Glutamatergic neuron (in vitro differentiated cells): Measurements from ENCODE around the gene EFNA5. TPM values are rescaled to one million over a fixed set of nuclear protein-coding genes. Genes with fewer than 3 reads are reported as not detected.

Experiments used
- DNase-seq: peaks from one replicate; pipeline ENCODE4 v3.0.0; 2022
- H3K27ac Mint-ChIP-seq: one replicate; pipeline ENCODE4 v1.8.0; 2020; ENCODE audit warnings: mild to moderate bottlenecking, mixed read lengths, inconsistent platforms; ENCODE audit not compliant: unreplicated experiment
- H3K27me3 Mint-ChIP-seq: one replicate; pipeline ENCODE4 v1.8.0; 2020; ENCODE audit warnings: mild to moderate bottlenecking, moderate library complexity, mixed read lengths, inconsistent platforms; ENCODE audit not compliant: unreplicated experiment
- H3K36me3 Mint-ChIP-seq: one replicate; pipeline ENCODE4 v1.8.0; 2020; ENCODE audit warnings: mild to moderate bottlenecking, mixed read lengths, inconsistent platforms; ENCODE audit not compliant: unreplicated experiment
- H3K4me1 Mint-ChIP-seq: one replicate; pipeline ENCODE4 v1.8.0; 2020; ENCODE audit warnings: mild to moderate bottlenecking, low read depth, mixed read lengths, inconsistent platforms; ENCODE audit not compliant: unreplicated experiment
- H3K4me3 Mint-ChIP-seq: one replicate; pipeline ENCODE4 v1.8.0; 2020; ENCODE audit warnings: mild to moderate bottlenecking, mixed read lengths, inconsistent platforms; ENCODE audit not compliant: unreplicated experiment
- H3K9me3 Mint-ChIP-seq: one replicate; pipeline ENCODE4 v1.8.0; 2020; ENCODE audit warnings: mild to moderate bottlenecking, moderate library complexity, mixed read lengths, inconsistent platforms; ENCODE audit not compliant: unreplicated experiment
- total RNA-seq: library from RNA; stranded (reverse); fragmentation: NEBNext Ultra II Directional; extraction: Animal tissue kit (Norgen Biotek cat#: 25700); gene quantifications from one replicate; pipeline ENCODE4 v1.2.1, GENCODE V29; 2021; ENCODE audit not compliant: unreplicated experiment
- TF ChIP-seq, protein P1 (sequence below): fragments of 200-600 bp; sonication (generic); IDR thresholded peaks from one replicate; pipeline ENCODE4 v1.5.0; 2021; ENCODE audit not compliant: partially characterized antibody, unreplicated experiment

The EFNA5 gene
- total RNA-seq, 1 donor from 2014 or later: 158 TPM

DNA sequence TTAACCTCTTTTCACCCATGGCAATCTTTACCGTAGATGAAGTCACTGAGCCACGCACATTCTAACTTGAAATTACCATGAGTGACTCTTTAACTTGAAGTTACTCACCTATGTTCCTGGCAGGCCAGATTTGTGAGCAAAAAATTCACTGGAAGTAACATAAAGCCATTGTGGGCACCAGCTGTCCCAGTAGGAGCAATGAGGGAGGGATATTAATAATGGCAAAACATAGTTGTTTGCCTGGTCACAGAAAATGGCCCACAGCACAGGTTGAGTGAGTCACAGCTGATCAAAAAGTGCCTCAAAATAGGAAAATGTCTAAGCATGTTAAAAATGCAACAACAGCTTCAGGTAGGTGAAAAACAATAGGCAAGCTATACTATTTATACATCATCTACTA, 146.6 kb downstream of the EFNA5 start:
- H3K4me3 Mint-ChIP-seq: no peak overlapping the region

DNA sequence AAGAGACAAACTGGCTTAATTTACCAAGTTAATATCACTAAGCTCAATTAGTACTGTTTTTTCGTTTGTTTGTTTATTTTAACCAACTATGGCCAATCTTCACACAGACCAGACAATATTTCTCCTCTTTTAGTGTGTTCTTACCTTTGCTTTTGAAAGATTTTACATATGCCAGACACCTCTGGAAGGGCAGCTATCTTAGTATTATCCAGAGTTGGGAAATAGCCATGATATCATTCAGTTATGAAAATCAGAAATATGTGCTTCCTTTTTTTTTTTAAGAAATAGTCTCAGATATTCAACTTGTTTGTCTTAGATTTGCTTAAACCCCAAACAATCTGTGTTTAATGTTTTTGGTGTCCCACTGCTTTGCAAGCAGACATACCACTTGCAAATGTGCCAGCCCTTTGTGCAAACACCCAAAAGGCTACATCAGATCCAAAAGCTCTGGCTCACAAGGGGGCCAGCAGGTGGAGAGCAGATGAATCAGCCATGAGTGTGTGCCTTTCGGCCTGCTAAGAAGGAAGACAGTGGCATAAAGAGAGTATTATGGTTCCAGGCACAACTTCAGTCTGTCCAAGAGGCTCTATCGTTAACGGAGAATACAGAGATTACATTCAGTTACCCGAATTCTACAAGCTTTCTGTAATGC, 147.6 kb downstream of the EFNA5 start:
- Mint-ChIP-seq H3K4me1 (peaks cover 31% of the 10 kb centered on the region), H3K4me3 (no peak overlapping the region), H3K27me3 (no peaks in the 10 kb centered on the region), H3K27ac (no peak overlapping the region), H3K9me3 (peaks cover 11% of the 10 kb centered on the region), H3K36me3 (no peaks in the 10 kb centered on the region)
- no peak for DNase-seq
- TF ChIP-seq, protein P1, sequence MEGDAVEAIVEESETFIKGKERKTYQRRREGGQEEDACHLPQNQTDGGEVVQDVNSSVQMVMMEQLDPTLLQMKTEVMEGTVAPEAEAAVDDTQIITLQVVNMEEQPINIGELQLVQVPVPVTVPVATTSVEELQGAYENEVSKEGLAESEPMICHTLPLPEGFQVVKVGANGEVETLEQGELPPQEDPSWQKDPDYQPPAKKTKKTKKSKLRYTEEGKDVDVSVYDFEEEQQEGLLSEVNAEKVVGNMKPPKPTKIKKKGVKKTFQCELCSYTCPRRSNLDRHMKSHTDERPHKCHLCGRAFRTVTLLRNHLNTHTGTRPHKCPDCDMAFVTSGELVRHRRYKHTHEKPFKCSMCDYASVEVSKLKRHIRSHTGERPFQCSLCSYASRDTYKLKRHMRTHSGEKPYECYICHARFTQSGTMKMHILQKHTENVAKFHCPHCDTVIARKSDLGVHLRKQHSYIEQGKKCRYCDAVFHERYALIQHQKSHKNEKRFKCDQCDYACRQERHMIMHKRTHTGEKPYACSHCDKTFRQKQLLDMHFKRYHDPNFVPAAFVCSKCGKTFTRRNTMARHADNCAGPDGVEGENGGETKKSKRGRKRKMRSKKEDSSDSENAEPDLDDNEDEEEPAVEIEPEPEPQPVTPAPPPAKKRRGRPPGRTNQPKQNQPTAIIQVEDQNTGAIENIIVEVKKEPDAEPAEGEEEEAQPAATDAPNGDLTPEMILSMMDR: no peak

More for the DNA sequence above, 146.6 kb downstream of the EFNA5 start:
- Mint-ChIP-seq H3K27ac (no peak overlapping the region), H3K27me3 (no peaks in the 10 kb centered on the region), H3K4me1 (peaks cover 26% of the 10 kb centered on the region), H3K36me3 (no peaks in the 10 kb centered on the region), H3K9me3 (peaks cover 9% of the 10 kb centered on the region)
- no peak for DNase-seq
- TF ChIP-seq, protein P1: no peak

GRCh38 chr5:107522456-107522855, 148.3 kb downstream of the EFNA5 start:
- no peak overlapping the region for H3K27ac Mint-ChIP-seq
- DNase-seq: no peak
- H3K9me3 Mint-ChIP-seq: peaks cover 11% of the 10 kb centered on the region
- TF ChIP-seq, protein P1: no peak
- no peaks in the 10 kb centered on the region for H3K27me3 Mint-ChIP-seq
- no peaks in the 10 kb centered on the region for H3K36me3 Mint-ChIP-seq
- H3K4me3 Mint-ChIP-seq: no peak overlapping the region
- H3K4me1 Mint-ChIP-seq: peaks cover 37% of the 10 kb centered on the region

DNA sequence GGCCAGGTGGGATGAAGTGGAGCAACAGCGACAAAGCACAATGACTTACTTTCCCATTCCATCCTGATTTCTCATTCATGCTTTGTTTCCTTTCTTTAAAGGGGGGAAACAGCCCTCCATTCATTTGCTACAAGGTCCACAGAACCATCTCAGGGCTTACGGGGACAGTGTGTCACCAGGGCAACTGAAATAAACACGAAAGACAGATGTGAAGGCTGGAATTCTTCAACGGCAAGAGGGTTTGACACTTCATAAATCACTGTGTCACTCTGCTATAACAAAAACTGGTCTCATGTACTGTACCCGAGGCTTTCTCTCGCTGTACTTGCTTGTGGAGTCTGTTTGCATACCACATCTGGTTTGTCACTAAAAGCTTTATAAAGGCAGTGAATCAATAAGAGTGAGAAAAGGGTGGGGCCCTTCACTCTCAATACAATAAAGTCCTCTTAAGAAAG, 150.8 kb downstream of the EFNA5 start:
- peaks cover 5% of the 10 kb centered on the region for H3K36me3 Mint-ChIP-seq
- H3K9me3 Mint-ChIP-seq: peaks cover 14% of the 10 kb centered on the region
- peak overlapping the region; percentile 50 for H3K4me3 Mint-ChIP-seq
- no peaks in the 10 kb centered on the region for H3K27me3 Mint-ChIP-seq
- no peak for DNase-seq
- peaks cover 46% of the 10 kb centered on the region for H3K4me1 Mint-ChIP-seq
- TF ChIP-seq, protein P1: no peak
- peak overlapping the region; percentile 63 for H3K27ac Mint-ChIP-seq

GRCh38 chr5:107518616-107519015, 152.1 kb downstream of the EFNA5 start:
- DNase-seq: no peak
- no peak overlapping the region for H3K4me3 Mint-ChIP-seq
- peaks cover 12% of the 10 kb centered on the region for H3K9me3 Mint-ChIP-seq
- H3K27me3 Mint-ChIP-seq: no peaks in the 10 kb centered on the region
- peak overlapping the region; percentile 74 for H3K27ac Mint-ChIP-seq
- TF ChIP-seq, protein P1: no peak
- peaks cover 45% of the 10 kb centered on the region for H3K4me1 Mint-ChIP-seq
- H3K36me3 Mint-ChIP-seq: peaks cover 5% of the 10 kb centered on the region
